CD4-positive, alpha-beta memory T cell (primary cell): ENCODE results near the gene STK39. TPM values are rescaled to one million over a fixed set of nuclear protein-coding genes. Genes with fewer than 3 reads are reported as not detected.

Experiments
- CTCF ChIA-PET: fragments of 350-600 bp; sonication (Branson Sonifier 250); formaldehyde crosslinking; loops from one replicate; lab custom pipeline; 2021; ENCODE audit warnings: inconsistent platforms; ENCODE audit not compliant: partially characterized antibody; lab: Charles Lee
- POLR2A ChIA-PET: fragments of 350-600 bp; sonication (Branson Sonifier 250); formaldehyde crosslinking; loops from one replicate; lab custom pipeline; 2021; ENCODE audit not compliant: partially characterized antibody; lab: Charles Lee
- DNase-seq, 5 donors: peaks; one replicate each; pipeline versions ENCODE4 v3.0.0 to v3.0.0-alpha.2; 2020 to 2022; ENCODE audit warnings: mixed read lengths in 1 of 5
- H3K27ac ChIP-seq: one replicate; pipeline ENCODE4 v1.7.0; 2013; ENCODE audit warnings: low read depth, low read length
- H3K27me3 ChIP-seq: 2 replicates; pipeline ENCODE4 v1.7.0; 2013; ENCODE audit warnings: mild to moderate bottlenecking, low read length, moderate library complexity; ENCODE audit not compliant: insufficient read depth
- H3K36me3 ChIP-seq: 2 replicates; pipeline ENCODE4 v1.7.0; 2013; ENCODE audit warnings: mild to moderate bottlenecking, low read length, moderate library complexity; ENCODE audit not compliant: insufficient read depth
- H3K4me1 ChIP-seq: 2 replicates; pipeline ENCODE4 v1.7.0; 2013; ENCODE audit warnings: mild to moderate bottlenecking, low read length, moderate library complexity; ENCODE audit not compliant: insufficient read depth
- H3K4me3 ChIP-seq, 2 donors: one replicate each; pipeline ENCODE4 v1.7.0; 2013; ENCODE audit warnings: low read length in 2 of 2, mild to moderate bottlenecking in 1 of 2
- H3K9me3 ChIP-seq, 2 donors: one replicate each; pipeline ENCODE4 v1.7.0; 2013; ENCODE audit warnings: low read length in 2 of 2, control low read depth in 1 of 2; ENCODE audit not compliant: control insufficient read depth in 1 of 2
- H3K27ac Mint-ChIP-seq, 7 donors: one replicate each; pipeline ENCODE4 v1.8.0; 2020 to 2021; ENCODE audit warnings: mixed read lengths in 7 of 7, mild to moderate bottlenecking in 6 of 7, inconsistent platforms in 3 of 7, moderate library complexity in 3 of 7
- H3K27me3 Mint-ChIP-seq, 2 donors: one replicate each; pipeline ENCODE4 v1.8.0; 2020 to 2021; ENCODE audit warnings: mixed read lengths in 2 of 2
- H3K36me3 Mint-ChIP-seq, 2 donors: one replicate each; pipeline ENCODE4 v1.8.0; 2020 to 2021; ENCODE audit warnings: mixed read lengths in 2 of 2, inconsistent platforms in 1 of 2, mild to moderate bottlenecking in 1 of 2
- H3K4me1 Mint-ChIP-seq, 4 donors: one replicate each; pipeline ENCODE4 v1.8.0; 2020 to 2021; ENCODE audit warnings: mixed read lengths in 4 of 4, mild to moderate bottlenecking in 1 of 4
- H3K4me3 Mint-ChIP-seq, 8 donors: one replicate each; pipeline ENCODE4 v1.8.0; 2020 to 2021; ENCODE audit warnings: mixed read lengths in 8 of 8, mild to moderate bottlenecking in 7 of 8, moderate library complexity in 6 of 8, inconsistent platforms in 3 of 8
- H3K9me3 Mint-ChIP-seq, 8 donors: one replicate each; pipeline ENCODE4 v1.8.0; 2020 to 2021; ENCODE audit warnings: mixed read lengths in 8 of 8, mild to moderate bottlenecking in 5 of 8, inconsistent platforms in 3 of 8, moderate library complexity in 1 of 8
- intact Hi-C: fragments of 100-400 bp; cut with micrococcal nuclease; formaldehyde crosslinking; loops from one replicate; pipeline ENCODE4 v1.15.1; 2023
- polyA plus RNA-seq, 2 donors: library from polyadenylated mRNA; unstranded; fragments of 300-500 nt; fragmentation: Illumina TruSeq; gene quantifications; one replicate each; pipeline ENCODE4 v1.2.3, GENCODE V29; 2021
- total RNA-seq, 2 experiments: library from RNA; stranded (reverse); gene quantifications; one replicate each; pipeline ENCODE4 v1.2.3, GENCODE V29; 2021

Gene STK39
- total and polyA plus RNA-seq, 4 experiments from 2014 or later = 4.9 to 27.3 (median 18.2) TPM

GRCh38 chr2:168145011-168145410 is 102.4 kb downstream of the STK39 start:
- intact Hi-C loops = no loop called here
- no peaks in the 10 kb centered on the region for H3K4me1 ChIP-seq
- Mint-ChIP-seq H3K4me3 (no peak overlapping the region), H3K4me1 (peaks cover 0 to 25% (median 8%) of the 10 kb centered on the region in 4 donors), H3K36me3 (peaks cover 9 to 27% of the 10 kb centered on the region in 2 donors), H3K9me3 (no peaks in the 10 kb centered on the region), H3K27ac (peak overlapping the region in 2 of 7 donors; percentile 37 to 48), H3K27me3 (no peaks in the 10 kb centered on the region)
- no peak overlapping the region for H3K4me3 ChIP-seq
- no peaks in the 10 kb centered on the region for H3K36me3 ChIP-seq
- no peaks in the 10 kb centered on the region for H3K9me3 ChIP-seq
- no peak overlapping the region for H3K27ac ChIP-seq
- DNase-seq = no peak
- ChIA-PET POLR2A (interaction anchor here (0.7 kb wide), 1 partner anchor 166 kb away, joined by 3 read pairs; no protein-coding TSS in a partner anchor), CTCF (interaction anchor here (1.1 to 1.2 kb wide), 2 partner anchors 9 to 11 kb away, joined by 3 to 4 read pairs; no protein-coding TSS in a partner anchor)
- H3K27me3 ChIP-seq = no peaks in the 10 kb centered on the region

- Mint-ChIP-seq H3K4me1 (peaks cover 0 to 14% (median 6%) of the 10 kb centered on the region in 4 donors), H3K9me3 (no peaks in the 10 kb centered on the region), H3K4me3 (no peak overlapping the region), H3K36me3 (peaks cover 6 to 25% of the 10 kb centered on the region in 2 donors), H3K27ac (peak overlapping the region in 1 of 7 donors; percentile 62), H3K27me3 (no peaks in the 10 kb centered on the region)
- no peaks in the 10 kb centered on the region for H3K4me1 ChIP-seq
- POLR2A ChIA-PET = no interaction called here
- DNase-seq = no peak
- no peak overlapping the region for H3K27ac ChIP-seq
- H3K9me3 ChIP-seq = no peaks in the 10 kb centered on the region
- intact Hi-C loops = no loop called here
- no peaks in the 10 kb centered on the region for H3K27me3 ChIP-seq
- H3K4me3 ChIP-seq = no peak overlapping the region
- CTCF ChIA-PET = no interaction called here
- H3K36me3 ChIP-seq = no peaks in the 10 kb centered on the region
These were observed 103.6 kb downstream of the STK39 start for GRCh38 chr2:168143813-168144212.

DNA sequence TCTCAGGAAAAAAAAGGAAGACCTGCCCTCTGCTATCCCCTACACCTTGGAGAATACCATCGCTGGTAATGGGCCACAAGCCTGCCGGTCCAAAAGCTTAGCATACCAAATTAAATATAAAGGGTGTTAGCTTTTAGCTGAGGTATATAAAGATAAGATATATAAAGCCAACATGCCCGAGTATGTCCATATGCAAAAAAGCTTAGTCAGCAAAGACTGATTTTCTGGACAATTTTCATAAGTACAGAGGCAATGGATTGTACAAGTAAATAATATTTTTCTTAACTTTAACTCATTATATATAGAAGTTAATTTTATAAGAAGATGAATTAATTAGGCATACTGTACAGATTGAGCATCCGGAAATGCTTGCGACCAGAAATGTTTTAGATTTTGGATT is 106.5 kb downstream of the STK39 start:
- intact Hi-C loops = no loop called here
- Histone ChIP-seq H3K4me1 (no peaks in the 10 kb centered on the region), H3K4me3 (no peak overlapping the region), H3K27ac (no peak overlapping the region), H3K9me3 (no peaks in the 10 kb centered on the region), H3K36me3 (no peaks in the 10 kb centered on the region), H3K27me3 (no peaks in the 10 kb centered on the region)
- Mint-ChIP-seq H3K36me3 (peaks cover 20 to 38% of the 10 kb centered on the region in 2 donors), H3K27ac (no peak overlapping the region), H3K9me3 (no peaks in the 10 kb centered on the region), H3K4me3 (no peak overlapping the region), H3K27me3 (no peaks in the 10 kb centered on the region), H3K4me1 (peaks cover 8 to 23% (median 18%) of the 10 kb centered on the region in 4 donors)
- ChIA-PET POLR2A (no interaction called here), CTCF (interaction anchor here (2.4 kb wide), 1 partner anchor 196 kb away, joined by 13 read pairs; no protein-coding TSS in a partner anchor)
- no peak for DNase-seq

DNA sequence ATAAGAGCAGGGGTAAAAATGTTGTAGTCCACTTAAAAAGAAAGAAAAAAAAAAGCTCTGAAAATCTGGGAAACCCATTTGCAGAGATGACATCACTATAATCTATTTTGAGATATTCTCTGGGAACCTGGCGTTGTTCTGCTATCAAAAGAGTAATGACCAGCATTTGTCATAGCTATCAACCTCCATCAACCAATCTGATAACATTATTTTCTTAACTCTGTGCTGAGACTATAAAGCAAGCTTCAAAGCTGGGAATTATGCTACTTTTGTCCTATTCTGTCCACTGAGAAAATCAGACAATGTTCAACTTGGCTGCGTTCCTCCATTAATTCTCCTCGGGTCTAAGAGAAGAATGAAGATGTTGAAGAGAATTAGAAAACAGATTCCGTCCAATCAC is 107.5 kb downstream of the STK39 start:
- CTCF ChIA-PET = interaction anchor here (0.7 to 2.4 kb wide), 2 partner anchors 194 to 197 kb away, joined by 4 to 13 read pairs; no protein-coding TSS in a partner anchor
- Mint-ChIP-seq H3K27ac (peak overlapping the region in 1 of 7 donors; percentile 28), H3K27me3 (no peaks in the 10 kb centered on the region), H3K9me3 (no peaks in the 10 kb centered on the region), H3K36me3 (peaks cover 27 to 41% of the 10 kb centered on the region in 2 donors), H3K4me3 (no peak overlapping the region), H3K4me1 (peaks cover 8 to 23% (median 19%) of the 10 kb centered on the region in 4 donors)
- no peaks in the 10 kb centered on the region for H3K27me3 ChIP-seq
- DNase-seq = no peak
- H3K36me3 ChIP-seq = peaks cover 5% of the 10 kb centered on the region
- no peaks in the 10 kb centered on the region for H3K9me3 ChIP-seq
- intact Hi-C loops = no loop called here
- no peak overlapping the region for H3K27ac ChIP-seq
- no peaks in the 10 kb centered on the region for H3K4me1 ChIP-seq
- POLR2A ChIA-PET = no interaction called here
- H3K4me3 ChIP-seq = no peak overlapping the region

DNA sequence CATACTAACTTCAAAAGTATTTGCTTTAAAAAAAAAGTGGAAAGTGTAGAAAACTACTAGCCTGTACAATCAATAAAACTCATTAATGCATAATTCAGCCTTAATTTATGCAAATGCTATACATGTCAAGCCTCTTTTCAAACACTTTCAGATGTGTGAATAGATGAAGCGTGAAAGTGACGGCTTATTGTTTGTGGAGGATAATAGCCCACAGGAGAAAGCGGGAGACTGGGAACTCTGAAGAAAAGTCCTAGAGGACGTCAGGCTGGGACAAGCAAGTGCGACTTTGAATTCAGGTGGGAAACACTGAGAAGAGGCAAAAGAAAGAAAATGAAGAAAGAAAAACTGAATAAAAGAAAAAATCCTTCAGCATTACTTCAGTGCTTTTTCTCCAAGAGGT is 108.5 kb downstream of the STK39 start:
- CTCF ChIA-PET = no interaction called here
- no peak for DNase-seq
- Mint-ChIP-seq H3K27me3 (no peaks in the 10 kb centered on the region), H3K4me3 (no peak overlapping the region), H3K4me1 (peaks cover 8 to 23% (median 18%) of the 10 kb centered on the region in 4 donors), H3K36me3 (peaks cover 26 to 44% of the 10 kb centered on the region in 2 donors), H3K27ac (peak overlapping the region in 2 of 7 donors; percentile 43 to 70), H3K9me3 (no peaks in the 10 kb centered on the region)
- POLR2A ChIA-PET = no interaction called here
- no peaks in the 10 kb centered on the region for H3K9me3 ChIP-seq
- no peaks in the 10 kb centered on the region for H3K4me1 ChIP-seq
- no peak overlapping the region for H3K4me3 ChIP-seq
- H3K27me3 ChIP-seq = no peaks in the 10 kb centered on the region
- H3K27ac ChIP-seq = no peak overlapping the region
- peaks cover 7% of the 10 kb centered on the region for H3K36me3 ChIP-seq
- intact Hi-C loops = no loop called here

GRCh38 chr2:168138374-168138773 is 109.0 kb downstream of the STK39 start:
- no peak overlapping the region for H3K27ac ChIP-seq
- ChIA-PET CTCF (interaction anchor here (1.9 to 3.9 kb wide), 2 partner anchors 33 to 198 kb away, joined by 5 to 52 read pairs; no protein-coding TSS in a partner anchor), POLR2A (no interaction called here)
- Mint-ChIP-seq H3K4me3 (no peak overlapping the region), H3K36me3 (peaks cover 27 to 45% of the 10 kb centered on the region in 2 donors), H3K27ac (peak overlapping the region in 6 of 7 donors; percentile 5 to 87 (median 42)), H3K4me1 (peaks cover 8 to 23% (median 17%) of the 10 kb centered on the region in 4 donors), H3K27me3 (no peaks in the 10 kb centered on the region), H3K9me3 (no peaks in the 10 kb centered on the region)
- peaks cover 7% of the 10 kb centered on the region for H3K36me3 ChIP-seq
- intact Hi-C loops = no loop called here
- DNase-seq = no peak
- no peaks in the 10 kb centered on the region for H3K27me3 ChIP-seq
- no peaks in the 10 kb centered on the region for H3K4me1 ChIP-seq
- no peaks in the 10 kb centered on the region for H3K9me3 ChIP-seq
- H3K4me3 ChIP-seq = no peak overlapping the region

DNA sequence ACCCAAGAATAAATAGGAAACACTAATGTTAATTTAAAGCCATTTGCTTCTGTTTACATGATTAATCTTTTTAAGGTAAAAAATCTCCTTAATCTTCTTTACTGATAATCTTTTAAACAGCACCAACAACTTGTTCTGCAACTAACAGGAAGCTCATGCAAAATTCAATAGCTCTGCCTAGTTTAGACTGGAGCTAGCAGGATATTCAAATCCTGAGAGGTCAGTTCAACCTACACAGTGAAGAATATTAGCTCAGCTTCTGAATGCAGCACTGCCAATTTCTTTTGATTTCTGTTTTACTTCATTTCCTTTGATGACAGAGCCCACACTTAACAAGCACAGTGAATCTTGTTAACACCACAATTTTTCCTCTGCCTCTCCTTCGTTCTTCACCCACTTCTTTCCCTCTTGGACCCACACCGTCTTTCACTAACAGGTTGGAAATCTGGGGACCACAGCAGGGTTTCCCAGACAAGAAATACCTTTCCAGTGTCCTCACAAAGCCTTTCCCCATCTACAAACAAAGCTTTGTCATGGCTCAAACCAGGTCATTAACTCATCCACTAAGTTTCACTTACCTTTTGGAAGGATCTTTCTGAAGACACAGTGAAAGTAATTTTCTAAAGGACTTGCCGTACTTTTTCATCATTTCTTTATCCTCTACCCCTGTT is 109.8 kb downstream of the STK39 start:
- Histone ChIP-seq H3K4me3 (no peak overlapping the region), H3K36me3 (peaks cover 9% of the 10 kb centered on the region), H3K4me1 (no peaks in the 10 kb centered on the region), H3K27me3 (no peaks in the 10 kb centered on the region), H3K27ac (no peak overlapping the region), H3K9me3 (no peaks in the 10 kb centered on the region)
- peaks cover 33 to 48% of the 10 kb centered on the region in 2 donors for H3K36me3 Mint-ChIP-seq
- H3K4me3 Mint-ChIP-seq = no peak overlapping the region
- no peak for DNase-seq
- H3K27me3 Mint-ChIP-seq = no peaks in the 10 kb centered on the region
- CTCF ChIA-PET = interaction anchor here (1.0 to 3.9 kb wide), 6 partner anchors 18 to 772 kb away, joined by 3 to 52 read pairs (median 3); no protein-coding TSS in a partner anchor
- POLR2A ChIA-PET = no interaction called here
- intact Hi-C loops = loop anchor here (2.0 kb wide), 1 partner anchor 107 kb away; no protein-coding TSS in a partner anchor
- peak overlapping the region; percentile 20 to 73 (median 43) for H3K27ac Mint-ChIP-seq
- peaks cover 8 to 22% (median 16%) of the 10 kb centered on the region in 4 donors for H3K4me1 Mint-ChIP-seq
- H3K9me3 Mint-ChIP-seq = no peaks in the 10 kb centered on the region
